ENCODE data around the gene ACOX1.

ACOX1 gene

GRCh38 chr17:76003915-76004314 lies 24.9 kb upstream of the ACOX1 start:
- FAIRE-seq = no peak
- TF ChIP-seq SPI1 (IDR thresholded peaks at IDR 0.05; ENCODE audit: low read depth, low read length) = no peak
- no peak for TF ChIP-seq POLR2A (IDR thresholded peaks at IDR 0.05; ENCODE audit: low read depth, low read length)
- no peak for TF ChIP-seq TAF1 (IDR thresholded peaks at IDR 0.05; ENCODE audit: low read depth, low read length)
- no peak for TF ChIP-seq PAX5 (IDR thresholded peaks at IDR 0.05; ENCODE audit: insufficient read depth, low read length, severe bottlenecking)
- no peak for TF ChIP-seq POLR2AphosphoS5 (IDR thresholded peaks at IDR 0.05; ENCODE audit: low read depth, low read length)
- no peak for TF ChIP-seq POU2F2 (IDR thresholded peaks at IDR 0.05; ENCODE audit: low read depth, low read length)

GRCh38 chr17:76002100-76002499 lies 23.1 kb upstream of the ACOX1 start:
- no peak for FAIRE-seq

More at GRCh38 chr17:76003915-76004314, 24.9 kb upstream of the ACOX1 start:
- no peak for DNase-seq (ENCODE audit: insufficient read length, low spot score)

GRCh38 chr17:76000755-76001521 lies 22.0 kb upstream of the ACOX1 start, which contains the start of gene CDK3:
CDK3 (plus strand) TSS chr17:76000855; CDS start chr17:76001426, 571 bp downstream.
- no peak for TF ChIP-seq POU2F2 (IDR thresholded peaks at IDR 0.05; ENCODE audit: low read depth, low read length)
- TF ChIP-seq POLR2AphosphoS5 (IDR thresholded peaks at IDR 0.05; ENCODE audit: low read depth, low read length) = no peak
- TF ChIP-seq SPI1 (IDR thresholded peaks at IDR 0.05; ENCODE audit: low read depth, low read length) = no peak
- TF ChIP-seq PAX5 (IDR thresholded peaks at IDR 0.05; ENCODE audit: insufficient read depth, low read length, severe bottlenecking) = no peak
- TF ChIP-seq POLR2A (IDR thresholded peaks at IDR 0.05; ENCODE audit: low read depth, low read length) = no peak
- no peak for TF ChIP-seq TAF1 (IDR thresholded peaks at IDR 0.05; ENCODE audit: low read depth, low read length)
- FAIRE-seq (no peak), DNase-seq (ENCODE audit: insufficient read length, low spot score) (peak; percentile 15)

More at GRCh38 chr17:76002100-76002499, 23.1 kb upstream of the ACOX1 start:
- TF ChIP-seq POLR2A (IDR thresholded peaks at IDR 0.05; ENCODE audit: low read depth, low read length) = no peak
- TF ChIP-seq POLR2AphosphoS5 (IDR thresholded peaks at IDR 0.05; ENCODE audit: low read depth, low read length) = no peak
- no peak for TF ChIP-seq PAX5 (IDR thresholded peaks at IDR 0.05; ENCODE audit: insufficient read depth, low read length, severe bottlenecking)
- TF ChIP-seq SPI1 (IDR thresholded peaks at IDR 0.05; ENCODE audit: low read depth, low read length) = no peak
- no peak for TF ChIP-seq TAF1 (IDR thresholded peaks at IDR 0.05; ENCODE audit: low read depth, low read length)
- TF ChIP-seq POU2F2 (IDR thresholded peaks at IDR 0.05; ENCODE audit: low read depth, low read length) = no peak
- DNase-seq (ENCODE audit: insufficient read length, low spot score) = no peak

- peak; percentile 91 for DNase-seq (ENCODE audit: insufficient read length, low spot score)
- FAIRE-seq = no peak
These were observed 21.2 kb upstream of the ACOX1 start for GRCh38 chr17:76000016-76000754.

GRCh38 chr17:75998327-75998795 lies 19.4 kb upstream of the ACOX1 start:
- no peak for FAIRE-seq
- TF ChIP-seq POLR2A (IDR thresholded peaks at IDR 0.05; ENCODE audit: low read depth, low read length) = no peak
- TF ChIP-seq SPI1 (IDR thresholded peaks at IDR 0.05; ENCODE audit: low read depth, low read length) = no peak
- TF ChIP-seq POLR2AphosphoS5 (IDR thresholded peaks at IDR 0.05; ENCODE audit: low read depth, low read length) = no peak
- no peak for TF ChIP-seq TAF1 (IDR thresholded peaks at IDR 0.05; ENCODE audit: low read depth, low read length)
- no peak for TF ChIP-seq POU2F2 (IDR thresholded peaks at IDR 0.05; ENCODE audit: low read depth, low read length)
- no peak for TF ChIP-seq PAX5 (IDR thresholded peaks at IDR 0.05; ENCODE audit: insufficient read depth, low read length, severe bottlenecking)

More at GRCh38 chr17:76000016-76000754, 21.2 kb upstream of the ACOX1 start:
- TF ChIP-seq POU2F2 (IDR thresholded peaks at IDR 0.05; ENCODE audit: low read depth, low read length) = no peak
- TF ChIP-seq POLR2A (IDR thresholded peaks at IDR 0.05; ENCODE audit: low read depth, low read length) = no peak
- no peak for TF ChIP-seq PAX5 (IDR thresholded peaks at IDR 0.05; ENCODE audit: insufficient read depth, low read length, severe bottlenecking)
- no peak for TF ChIP-seq SPI1 (IDR thresholded peaks at IDR 0.05; ENCODE audit: low read depth, low read length)
- no peak for TF ChIP-seq TAF1 (IDR thresholded peaks at IDR 0.05; ENCODE audit: low read depth, low read length)
- no peak for TF ChIP-seq POLR2AphosphoS5 (IDR thresholded peaks at IDR 0.05; ENCODE audit: low read depth, low read length)

GRCh38 chr17:75996665-75997590 lies 18.0 kb upstream of the ACOX1 start:
- FAIRE-seq = peak; percentile 87
- DNase-seq (ENCODE audit: insufficient read length, low spot score) = peak; percentile 46
- TF ChIP-seq PAX5 (IDR thresholded peaks at IDR 0.05; ENCODE audit: insufficient read depth, low read length, severe bottlenecking) (no peak), SPI1 (IDR thresholded peaks at IDR 0.05; ENCODE audit: low read depth, low read length) (peak; percentile 84)

More at GRCh38 chr17:75998327-75998795, 19.4 kb upstream of the ACOX1 start:
- no peak for DNase-seq (ENCODE audit: insufficient read length, low spot score)

- DNase-seq (ENCODE audit: insufficient read length, low spot score) = no peak
- no peak for FAIRE-seq
- TF ChIP-seq POLR2AphosphoS5 (IDR thresholded peaks at IDR 0.05; ENCODE audit: low read depth, low read length) (no peak), TAF1 (IDR thresholded peaks at IDR 0.05; ENCODE audit: low read depth, low read length) (no peak), SPI1 (IDR thresholded peaks at IDR 0.05; ENCODE audit: low read depth, low read length) (no peak), POU2F2 (IDR thresholded peaks at IDR 0.05; ENCODE audit: low read depth, low read length) (no peak), POLR2A (IDR thresholded peaks at IDR 0.05; ENCODE audit: low read depth, low read length) (no peak), PAX5 (IDR thresholded peaks at IDR 0.05; ENCODE audit: insufficient read depth, low read length, severe bottlenecking) (no peak)
These were observed 16.5 kb upstream of the ACOX1 start for GRCh38 chr17:75995385-75995925.

- DNase-seq (ENCODE audit: insufficient read length, low spot score) = no peak
- TF ChIP-seq POLR2AphosphoS5 (IDR thresholded peaks at IDR 0.05; ENCODE audit: low read depth, low read length) = no peak
- no peak for TF ChIP-seq POU2F2 (IDR thresholded peaks at IDR 0.05; ENCODE audit: low read depth, low read length)
- no peak for TF ChIP-seq SPI1 (IDR thresholded peaks at IDR 0.05; ENCODE audit: low read depth, low read length)
- no peak for TF ChIP-seq TAF1 (IDR thresholded peaks at IDR 0.05; ENCODE audit: low read depth, low read length)
- TF ChIP-seq POLR2A (IDR thresholded peaks at IDR 0.05; ENCODE audit: low read depth, low read length) = no peak
- TF ChIP-seq PAX5 (IDR thresholded peaks at IDR 0.05; ENCODE audit: insufficient read depth, low read length, severe bottlenecking) = no peak
- FAIRE-seq = no peak
These were observed 15.9 kb upstream of the ACOX1 start for GRCh38 chr17:75994802-75995370.
